ENCODE data around the gene ZBTB24. TPM values are rescaled to one million over a fixed set of nuclear protein-coding genes. Genes with fewer than 3 reads are reported as not detected.

The ZBTB24 gene
- total and polyA plus RNA-seq, 2 donors (not counting 3 experiments of a cell fraction or from before 2014, with no cell fraction given), result 1.9 to 6.2 TPM

DNA sequence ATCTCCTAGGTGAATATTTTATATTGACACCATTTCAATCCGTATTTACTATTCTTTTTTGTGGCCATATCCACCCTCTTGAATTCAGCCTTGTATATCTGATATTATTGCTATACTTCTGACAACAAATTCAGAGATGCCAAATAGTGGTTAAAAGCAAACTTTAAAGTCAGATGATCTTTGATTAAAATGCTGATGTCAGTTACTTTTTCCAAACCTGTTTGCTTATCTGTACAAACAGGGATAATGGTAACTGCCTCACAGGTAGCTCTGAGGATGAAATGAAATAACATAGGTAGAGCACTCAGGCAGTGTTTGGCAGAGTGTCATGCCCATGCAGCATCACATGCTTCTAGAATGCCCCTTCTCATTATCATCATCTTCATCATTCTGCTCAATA lies 61.8 kb downstream of the ZBTB24 start:
- H3K27me3 ChIP-seq (ENCODE audit: control insufficient read depth in 2 of 2, insufficient read depth in 2 of 2, low read length in 2 of 2), result peaks cover 0 to 4% of the 10 kb centered on the region in 2 experiments
- DNase-seq (ENCODE audit: low read depth, low spot score) (no peak), FAIRE-seq (no peak)
- H3K4me1 ChIP-seq (ENCODE audit: control insufficient read depth, extremely low read depth, insufficient read depth, low read length), result no peaks in the 10 kb centered on the region
- H3K79me2 ChIP-seq (ENCODE audit: control insufficient read depth, insufficient read depth, low read length), result no peaks in the 10 kb centered on the region
- no TSS peak for BruUV-seq (replicated peaks)
- no peaks in the 10 kb centered on the region for H3K9me3 ChIP-seq (replicated peaks; ENCODE audit: control insufficient read depth, insufficient read depth, low read length)
- dilution Hi-C loops (cut with MboI; ENCODE audit: extremely low pct_ligation_motif_present, low sequenced_read_pairs) (no loop called here), intact Hi-C loops (cut with micrococcal nuclease) (no loop called here)
- H3K9me1 ChIP-seq (replicated peaks; ENCODE audit: control insufficient read depth, extremely low read depth, insufficient read depth, low read length), result no peaks in the 10 kb centered on the region
- no peak overlapping the region for H3K9ac ChIP-seq (replicated peaks; ENCODE audit: extremely low read depth, insufficient read depth, low read length)
- H3K27ac ChIP-seq (ENCODE audit: insufficient read depth, low read depth, low read length), result no peak overlapping the region
- no peaks in the 10 kb centered on the region for H3K36me3 ChIP-seq (ENCODE audit: control insufficient read depth in 2 of 2, extremely low read depth in 1 of 2, insufficient read depth in 2 of 2, low read length in 2 of 2)
- H4K20me1 ChIP-seq (replicated peaks; ENCODE audit: control insufficient read depth, extremely low read depth, insufficient read depth, low read length), result no peaks in the 10 kb centered on the region
- H3K4me3 ChIP-seq (replicated peaks in 1 of 3; ENCODE audit: insufficient read depth in 1 of 3, low read depth in 1 of 3, low read length in 3 of 3), result no peak overlapping the region
- no peak overlapping the region for H2AFZ ChIP-seq (ENCODE audit: low read depth, low read length)
- ChIA-PET POLR2A (no interaction called here), CTCF (interaction anchor here (0.9 kb wide), 1 partner anchor 29 kb away, joined by 3 read pairs; no protein-coding TSS in a partner anchor)
- no peak overlapping the region for H3K4me2 ChIP-seq (ENCODE audit: insufficient read depth, low read length)
- TF ChIP-seq, protein P1, sequence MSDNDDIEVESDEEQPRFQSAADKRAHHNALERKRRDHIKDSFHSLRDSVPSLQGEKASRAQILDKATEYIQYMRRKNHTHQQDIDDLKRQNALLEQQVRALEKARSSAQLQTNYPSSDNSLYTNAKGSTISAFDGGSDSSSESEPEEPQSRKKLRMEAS (IDR thresholded peaks at IDR 0.05; ENCODE audit: insufficient read depth, insufficient read length), result no peak
- TF ChIP-seq GATA2 (IDR thresholded peaks at IDR 0.05; ENCODE audit: insufficient read depth, insufficient read length, low read depth, low read length), result no peak
- TF ChIP-seq, protein P2, sequence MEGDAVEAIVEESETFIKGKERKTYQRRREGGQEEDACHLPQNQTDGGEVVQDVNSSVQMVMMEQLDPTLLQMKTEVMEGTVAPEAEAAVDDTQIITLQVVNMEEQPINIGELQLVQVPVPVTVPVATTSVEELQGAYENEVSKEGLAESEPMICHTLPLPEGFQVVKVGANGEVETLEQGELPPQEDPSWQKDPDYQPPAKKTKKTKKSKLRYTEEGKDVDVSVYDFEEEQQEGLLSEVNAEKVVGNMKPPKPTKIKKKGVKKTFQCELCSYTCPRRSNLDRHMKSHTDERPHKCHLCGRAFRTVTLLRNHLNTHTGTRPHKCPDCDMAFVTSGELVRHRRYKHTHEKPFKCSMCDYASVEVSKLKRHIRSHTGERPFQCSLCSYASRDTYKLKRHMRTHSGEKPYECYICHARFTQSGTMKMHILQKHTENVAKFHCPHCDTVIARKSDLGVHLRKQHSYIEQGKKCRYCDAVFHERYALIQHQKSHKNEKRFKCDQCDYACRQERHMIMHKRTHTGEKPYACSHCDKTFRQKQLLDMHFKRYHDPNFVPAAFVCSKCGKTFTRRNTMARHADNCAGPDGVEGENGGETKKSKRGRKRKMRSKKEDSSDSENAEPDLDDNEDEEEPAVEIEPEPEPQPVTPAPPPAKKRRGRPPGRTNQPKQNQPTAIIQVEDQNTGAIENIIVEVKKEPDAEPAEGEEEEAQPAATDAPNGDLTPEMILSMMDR (IDR thresholded peaks at IDR 0.05; ENCODE audit: extremely low read depth in 1 of 2, insufficient read depth in 1 of 2, low read depth in 1 of 2, low read length in 2 of 2), result no peak
- TF ChIP-seq EZH2 (IDR thresholded peaks at IDR 0.05; ENCODE audit: borderline replicate concordance, low read depth, low read length, severe bottlenecking), result no peak
- no peak for TF ChIP-seq FOS (IDR thresholded peaks at IDR 0.05; ENCODE audit: borderline replicate concordance, insufficient read depth, low read length)
- TF ChIP-seq JUN (IDR thresholded peaks at IDR 0.05; ENCODE audit: borderline replicate concordance, insufficient read depth, insufficient read length, low read depth), result no peak
- no peak for TF ChIP-seq POLR2A (IDR thresholded peaks at IDR 0.05; ENCODE audit: low read depth, low read length)
- no peak for TF ChIP-seq MYC (IDR thresholded peaks at IDR 0.05; ENCODE audit: low read depth, low read length)
- no peak for TF ChIP-seq POLR2AphosphoS5 (IDR thresholded peaks at IDR 0.05; ENCODE audit: insufficient read depth, low read depth, low read length)

All from endothelial cell of umbilical vein (primary cell).